ENCODE measurements around the gene TGDS. TPM values are rescaled to one million over a fixed set of nuclear protein-coding genes. Genes with fewer than 3 reads are reported as not detected.

TGDS gene
- total RNA-seq, 1 donor from 2014 or later: 12.2 TPM

DNA sequence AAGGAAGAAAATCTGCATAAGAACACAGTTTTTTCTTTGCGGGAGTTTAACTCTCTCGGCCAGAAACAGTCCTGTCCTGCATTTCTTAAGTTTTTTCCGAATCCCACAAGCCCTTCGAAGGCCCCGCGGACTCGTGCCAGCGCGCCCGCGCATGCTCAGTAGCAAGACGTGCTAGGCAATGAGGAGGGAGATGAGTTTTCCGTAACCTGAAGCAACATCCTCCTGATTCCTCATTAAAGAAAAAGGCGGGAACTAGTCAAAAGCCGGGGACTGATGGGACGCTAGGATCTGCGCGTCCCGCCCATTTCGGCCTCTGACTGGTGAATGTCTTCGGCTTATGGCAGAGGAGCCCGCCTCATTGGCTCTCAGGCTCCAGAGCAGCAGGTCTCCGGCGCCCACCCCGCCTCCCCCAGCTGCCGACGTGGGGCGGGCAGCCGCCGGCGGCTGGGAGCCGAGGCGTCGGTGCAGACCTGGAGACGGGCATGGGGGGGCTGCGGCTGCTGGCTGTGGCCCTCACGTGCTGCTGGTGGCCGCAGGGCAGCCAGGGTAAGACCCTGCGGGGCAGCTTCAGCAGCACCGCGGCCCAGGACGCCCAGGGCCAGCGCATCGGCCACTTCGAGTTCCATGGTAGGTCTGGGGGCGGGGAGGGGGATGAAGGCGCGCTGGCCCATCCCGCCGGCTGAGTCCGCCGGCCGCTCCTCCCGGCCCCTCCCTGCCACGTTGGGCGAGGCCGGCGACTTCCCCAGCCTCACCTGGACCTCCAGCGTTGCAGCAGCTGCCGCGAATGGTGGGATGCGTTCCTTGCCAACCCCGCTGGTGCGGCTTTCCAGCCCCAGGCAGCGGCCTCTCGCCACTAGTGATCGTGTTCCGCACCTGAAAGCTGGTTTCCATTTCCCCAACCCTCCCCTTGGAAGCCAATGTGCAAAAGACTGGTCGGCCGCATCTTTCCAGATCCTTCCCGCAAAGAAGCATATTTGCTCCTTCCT lies 5.8 kb upstream of the TGDS start, which contains the start of gene GPR180:
Gene GPR180, plus strand, starts transcription at position 412 of the 986 bp plus-strand sequence. Its CDS starts 71 bp downstream, at position 483.
- DNase-seq (ENCODE audit: low read depth): peak; percentile 95
- peak within 1 kb of the TSS; percentile 94 for H3K4me3 ChIP-seq (ENCODE audit: low read depth, low read length)
- TF ChIP-seq, protein P1, sequence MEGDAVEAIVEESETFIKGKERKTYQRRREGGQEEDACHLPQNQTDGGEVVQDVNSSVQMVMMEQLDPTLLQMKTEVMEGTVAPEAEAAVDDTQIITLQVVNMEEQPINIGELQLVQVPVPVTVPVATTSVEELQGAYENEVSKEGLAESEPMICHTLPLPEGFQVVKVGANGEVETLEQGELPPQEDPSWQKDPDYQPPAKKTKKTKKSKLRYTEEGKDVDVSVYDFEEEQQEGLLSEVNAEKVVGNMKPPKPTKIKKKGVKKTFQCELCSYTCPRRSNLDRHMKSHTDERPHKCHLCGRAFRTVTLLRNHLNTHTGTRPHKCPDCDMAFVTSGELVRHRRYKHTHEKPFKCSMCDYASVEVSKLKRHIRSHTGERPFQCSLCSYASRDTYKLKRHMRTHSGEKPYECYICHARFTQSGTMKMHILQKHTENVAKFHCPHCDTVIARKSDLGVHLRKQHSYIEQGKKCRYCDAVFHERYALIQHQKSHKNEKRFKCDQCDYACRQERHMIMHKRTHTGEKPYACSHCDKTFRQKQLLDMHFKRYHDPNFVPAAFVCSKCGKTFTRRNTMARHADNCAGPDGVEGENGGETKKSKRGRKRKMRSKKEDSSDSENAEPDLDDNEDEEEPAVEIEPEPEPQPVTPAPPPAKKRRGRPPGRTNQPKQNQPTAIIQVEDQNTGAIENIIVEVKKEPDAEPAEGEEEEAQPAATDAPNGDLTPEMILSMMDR (conservative IDR thresholded peaks at IDR 0.05; ENCODE audit: low read depth, low read length): no peak

DNA sequence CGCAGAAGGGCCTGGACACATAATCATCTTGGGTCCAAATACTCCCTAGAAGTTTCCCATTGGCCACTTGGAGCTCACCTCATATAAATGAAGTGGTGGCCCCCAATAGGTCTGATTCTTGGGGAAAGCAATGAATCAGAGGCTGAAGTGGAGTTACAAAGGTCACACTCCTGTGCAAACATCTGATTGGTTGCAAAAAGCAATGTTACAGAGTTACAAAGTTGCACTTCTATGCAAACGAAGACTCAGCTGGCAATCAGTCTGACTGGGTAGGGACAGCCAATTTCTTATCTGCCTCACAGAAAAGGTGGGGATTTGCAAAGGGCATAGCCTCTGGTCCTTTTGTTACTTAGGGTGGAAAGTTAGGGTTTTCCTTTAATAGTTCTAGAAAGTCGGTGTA lies 3.9 kb upstream of the TGDS start:
- H3K4me3 ChIP-seq (ENCODE audit: low read depth, low read length): no peak overlapping the region
- DNase-seq (ENCODE audit: low read depth): no peak
- TF ChIP-seq, protein P1 (conservative IDR thresholded peaks at IDR 0.05; ENCODE audit: low read depth, low read length): no peak

GRCh38 chr13:94598281-94598680 lies 2.3 kb upstream of the TGDS start:
- no peak for DNase-seq (ENCODE audit: low read depth)
- TF ChIP-seq, protein P1 (conservative IDR thresholded peaks at IDR 0.05; ENCODE audit: low read depth, low read length): no peak
- no peak overlapping the region for H3K4me3 ChIP-seq (ENCODE audit: low read depth, low read length)

DNA sequence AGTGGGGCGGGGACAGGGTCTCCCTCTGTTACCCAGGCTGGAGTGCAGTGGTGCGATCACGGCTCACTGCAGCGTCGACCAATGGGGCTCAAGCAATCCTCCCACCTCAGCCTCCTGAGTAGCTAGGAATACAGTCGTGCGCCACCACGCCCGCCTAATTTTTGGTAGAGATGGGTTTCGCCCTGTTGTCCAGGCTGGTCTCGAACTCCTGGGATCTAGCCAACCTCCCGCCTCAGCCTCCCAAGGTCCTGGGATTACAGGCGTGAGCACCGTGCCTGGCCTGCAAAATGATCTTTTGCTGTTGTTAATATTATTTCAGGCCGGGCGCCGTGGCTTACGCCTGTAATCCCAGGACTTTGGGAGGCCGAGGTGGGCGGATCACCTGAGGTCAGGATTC lies 621 bp upstream of the TGDS start:
- TF ChIP-seq, protein P1 (conservative IDR thresholded peaks at IDR 0.05; ENCODE audit: low read depth, low read length): no peak
- no peak for DNase-seq (ENCODE audit: low read depth)
- H3K4me3 ChIP-seq (ENCODE audit: low read depth, low read length): peak overlapping the region; percentile 99

- no peak for DNase-seq (ENCODE audit: low read depth)
- TF ChIP-seq, protein P1 (conservative IDR thresholded peaks at IDR 0.05; ENCODE audit: low read depth, low read length): no peak
- peak overlapping the region; percentile 99 for H3K4me3 ChIP-seq (ENCODE audit: low read depth, low read length)
Observed at GRCh38 chr13:94595001-94595949, 677 bp downstream of the TGDS start.

DNA sequence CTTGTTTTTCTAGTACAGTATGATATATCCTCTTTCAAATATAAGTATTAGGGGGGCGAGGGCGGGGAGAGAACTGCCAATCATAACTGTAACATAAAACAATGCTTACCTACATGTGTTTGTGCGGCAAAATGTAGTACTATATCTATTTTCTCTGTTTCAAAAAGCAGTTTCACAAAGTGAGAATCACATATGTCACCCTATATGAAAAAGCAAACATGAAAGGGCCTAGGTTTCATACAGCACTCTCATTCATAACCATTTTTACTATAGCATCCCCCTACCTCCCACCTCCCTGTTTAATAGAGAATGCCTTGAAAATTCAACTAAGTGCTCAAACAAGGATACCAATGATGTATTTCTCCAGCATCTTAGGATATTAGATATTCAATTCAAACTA lies 5.2 kb downstream of the TGDS start:
- DNase-seq (ENCODE audit: low read depth): no peak
- H3K4me3 ChIP-seq (ENCODE audit: low read depth, low read length): no peak overlapping the region
- TF ChIP-seq, protein P1 (conservative IDR thresholded peaks at IDR 0.05; ENCODE audit: low read depth, low read length): no peak

Measured in epithelial cell of proximal tubule (primary cell).